NT2/D1 (cell line): Measurements from ENCODE around the gene NVL.

Experiments
- DNase-seq: peaks from one replicate; pipeline ENCODE4 v3.0.0-alpha.2; 2011; ENCODE audit warnings: low read depth, low spot score
- H3K27me3 ChIP-seq: 2 replicates; pipeline ENCODE4 v1.6.0; 2011; ENCODE audit warnings: mild to moderate bottlenecking; ENCODE audit not compliant: insufficient read length, insufficient read depth
- H3K36me3 ChIP-seq: 2 replicates; pipeline ENCODE4 v1.6.1; 2011; ENCODE audit warnings: mild to moderate bottlenecking, low read length, mixed read lengths; ENCODE audit not compliant: insufficient read depth, insufficient read length
- H3K4me1 ChIP-seq: 2 replicates; pipeline ENCODE4 v1.5.1; 2011; ENCODE audit not compliant: insufficient read depth, insufficient read length
- H3K4me3 ChIP-seq: 2 replicates; pipeline ENCODE4 v1.5.1; 2011; ENCODE audit warnings: low read depth; ENCODE audit not compliant: insufficient read length
- H3K9ac ChIP-seq: 2 replicates; pipeline ENCODE4 v1.6.0; 2011; ENCODE audit warnings: low read depth; ENCODE audit not compliant: insufficient read length
- H3K9me3 ChIP-seq: 2 replicates; pipeline ENCODE4 v1.5.1; 2011; ENCODE audit warnings: mild to moderate bottlenecking, low read length; ENCODE audit not compliant: insufficient read depth
- SUZ12 ChIP-seq: IDR thresholded peaks from 2 replicates; pipeline ENCODE4 v1.6.1; 2011; ENCODE audit not compliant: insufficient read length, insufficient read depth; ENCODE audit errors: extremely low read depth
- YY1 ChIP-seq: IDR thresholded peaks from 2 replicates; pipeline ENCODE4 v1.6.1; 2011; ENCODE audit not compliant: insufficient read length, insufficient read depth
- ZNF274 ChIP-seq: IDR thresholded peaks from 2 replicates; pipeline ENCODE4 v1.6.1; 2011; ENCODE audit warnings: mild to moderate bottlenecking, low read depth, low read length

Gene NVL

DNA sequence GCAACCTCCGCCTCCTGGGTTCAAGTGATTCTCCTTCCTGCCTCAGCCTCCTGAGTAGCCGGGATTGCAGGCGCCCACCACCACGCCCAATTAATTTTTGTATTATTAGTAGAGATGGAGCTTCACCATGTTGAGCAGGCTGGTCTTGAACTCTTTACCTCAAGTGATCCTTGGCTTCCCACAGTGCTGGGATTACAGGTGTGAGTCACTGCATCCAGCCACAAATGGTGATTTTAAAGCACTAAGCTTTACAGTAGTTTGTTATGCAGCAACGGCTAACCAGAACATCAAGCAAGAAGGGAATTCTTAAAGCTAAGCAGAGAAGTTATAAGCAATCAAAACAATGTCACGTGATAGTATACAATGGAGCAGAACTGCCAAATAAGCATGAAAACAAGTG lies 65.7 kb downstream of the NVL start:
- Histone ChIP-seq H3K27me3 (no peaks in the 10 kb centered on the region), H3K36me3 (peaks cover 59% of the 10 kb centered on the region), H3K4me3 (no peak overlapping the region), H3K4me1 (no peaks in the 10 kb centered on the region), H3K9ac (no peak overlapping the region), H3K9me3 (no peaks in the 10 kb centered on the region)
- no peak for DNase-seq
- TF ChIP-seq SUZ12 (no peak), ZNF274 (no peak), YY1 (no peak)

DNA sequence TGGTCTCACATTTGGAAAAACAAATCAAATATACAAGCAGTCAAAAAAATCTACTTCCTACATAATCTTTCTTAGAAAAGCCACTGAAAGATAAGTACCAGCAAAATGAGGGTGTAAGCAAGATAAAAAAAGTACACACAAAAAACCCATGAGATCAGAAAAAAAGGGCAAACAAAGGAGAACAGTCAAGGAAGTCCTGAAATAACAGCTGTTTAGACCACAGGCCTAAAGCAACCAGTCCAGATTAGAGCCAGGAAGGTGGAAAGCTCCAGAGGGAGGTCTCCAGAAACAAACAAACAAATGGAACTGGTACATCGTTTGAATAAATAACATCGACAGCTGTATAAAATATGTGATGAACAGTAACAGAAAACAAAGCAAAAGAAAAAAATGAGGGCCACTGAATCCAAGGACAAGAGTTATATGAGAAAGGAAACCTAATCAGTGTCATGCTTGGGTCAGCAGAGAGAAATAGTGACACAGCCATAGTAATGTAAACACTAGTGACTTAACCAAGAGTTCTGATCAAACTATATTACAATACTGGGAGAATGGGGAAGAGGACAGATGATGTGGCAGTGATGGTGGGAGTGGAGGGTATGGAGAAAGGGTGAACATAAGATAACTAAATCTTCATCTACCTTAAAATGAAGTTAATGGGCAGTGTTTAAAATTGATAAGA lies 67.5 kb downstream of the NVL start:
- no peak overlapping the region for H3K4me3 ChIP-seq
- no peaks in the 10 kb centered on the region for H3K9me3 ChIP-seq
- DNase-seq = no peak
- TF ChIP-seq SUZ12 = no peak
- TF ChIP-seq ZNF274 = no peak
- TF ChIP-seq YY1 = no peak
- H3K9ac ChIP-seq = no peak overlapping the region
- no peaks in the 10 kb centered on the region for H3K4me1 ChIP-seq
- peaks cover 46% of the 10 kb centered on the region for H3K36me3 ChIP-seq
- H3K27me3 ChIP-seq = no peaks in the 10 kb centered on the region

DNA sequence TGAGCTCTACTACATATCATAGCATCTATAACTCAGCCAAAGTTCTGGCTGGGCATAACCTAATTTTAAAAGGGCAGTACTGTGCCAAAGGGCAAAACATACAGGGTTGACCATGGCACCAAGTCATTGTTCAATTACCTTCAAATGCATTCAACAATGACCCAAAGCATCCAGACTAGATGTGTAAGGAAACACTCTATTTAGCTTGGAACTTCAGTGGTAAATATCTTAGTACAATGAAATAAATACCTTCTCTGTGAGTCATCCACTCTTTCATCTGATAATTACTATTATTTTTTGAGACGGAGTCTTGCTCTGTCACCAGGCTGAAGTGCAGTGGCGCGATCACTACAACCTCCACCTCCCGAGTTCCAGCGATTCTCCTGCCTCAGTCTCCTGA lies 70.0 kb downstream of the NVL start:
- no peaks in the 10 kb centered on the region for H3K9me3 ChIP-seq
- DNase-seq = no peak
- H3K4me3 ChIP-seq = no peak overlapping the region
- H3K27me3 ChIP-seq = no peaks in the 10 kb centered on the region
- peaks cover 36% of the 10 kb centered on the region for H3K36me3 ChIP-seq
- peaks cover 2% of the 10 kb centered on the region for H3K4me1 ChIP-seq
- TF ChIP-seq SUZ12 (no peak), ZNF274 (no peak), YY1 (no peak)
- no peak overlapping the region for H3K9ac ChIP-seq

DNA sequence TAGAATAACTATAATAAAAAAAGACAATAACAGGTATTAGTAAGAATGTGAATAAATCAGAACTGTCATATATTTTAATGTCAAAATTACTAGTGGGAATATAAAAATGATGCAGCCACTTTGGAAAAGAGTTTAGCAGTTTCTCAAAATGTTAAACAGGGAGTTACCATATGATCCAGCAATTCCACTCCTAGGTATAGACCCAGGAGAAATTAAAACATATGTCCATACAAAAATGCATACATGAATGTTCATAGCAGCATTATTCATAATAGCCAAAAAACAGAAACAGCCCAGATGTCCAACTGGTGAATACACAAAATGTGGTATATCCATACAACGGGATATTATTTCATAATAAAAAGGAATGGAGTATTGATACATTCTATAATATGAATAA lies 71.6 kb downstream of the NVL start:
- no peak for DNase-seq

DNA sequence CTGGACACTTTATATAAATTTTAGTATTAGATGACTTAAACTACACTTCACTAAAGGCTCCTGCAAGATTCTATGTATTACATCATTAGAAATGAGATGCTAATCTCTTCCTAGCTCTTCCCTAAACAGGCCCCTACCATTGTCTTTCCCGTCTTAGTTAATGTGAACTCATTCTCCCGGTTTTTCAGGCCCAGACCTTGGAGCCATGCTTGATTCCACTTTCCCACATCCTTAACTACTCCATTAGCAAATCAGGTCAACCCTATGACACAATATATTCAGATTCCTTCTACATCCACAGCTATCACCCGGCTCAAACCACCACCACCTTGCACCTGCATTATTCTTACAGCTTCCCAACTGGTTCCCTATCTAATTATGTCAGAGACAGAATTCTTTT lies 73.3 kb downstream of the NVL start:
- Histone ChIP-seq H3K9ac (no peak overlapping the region), H3K36me3 (peaks cover 18% of the 10 kb centered on the region), H3K4me3 (no peak overlapping the region), H3K27me3 (no peaks in the 10 kb centered on the region), H3K4me1 (peaks cover 4% of the 10 kb centered on the region), H3K9me3 (no peaks in the 10 kb centered on the region)
- TF ChIP-seq SUZ12 (no peak), ZNF274 (no peak), YY1 (no peak)
- DNase-seq = peak; percentile 65

More for the DNA sequence above, 71.6 kb downstream of the NVL start:
- H3K36me3 ChIP-seq = peaks cover 22% of the 10 kb centered on the region
- H3K4me1 ChIP-seq = peaks cover 2% of the 10 kb centered on the region
- no peaks in the 10 kb centered on the region for H3K27me3 ChIP-seq
- no peak for TF ChIP-seq YY1
- H3K9ac ChIP-seq = no peak overlapping the region
- no peaks in the 10 kb centered on the region for H3K9me3 ChIP-seq
- no peak overlapping the region for H3K4me3 ChIP-seq

DNA sequence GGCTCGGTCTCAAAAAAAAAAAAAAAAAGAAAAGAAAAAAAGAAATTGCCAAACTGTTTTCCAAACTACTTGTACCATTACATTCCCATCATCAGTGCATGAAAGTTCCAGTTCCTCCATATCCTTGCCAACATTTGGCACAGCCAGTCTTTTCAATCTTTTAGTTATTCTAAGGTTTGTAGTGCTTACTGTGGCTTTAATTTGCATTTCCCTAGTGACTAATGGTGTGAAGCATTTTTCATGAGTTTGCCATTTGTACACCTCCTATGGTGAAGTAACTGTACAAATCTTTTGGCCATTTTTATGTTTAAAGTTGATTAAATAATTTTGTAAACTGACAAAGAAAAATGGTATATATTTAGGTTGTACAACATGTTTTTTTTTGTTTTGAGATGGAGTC lies 76.3 kb downstream of the NVL start:
- Histone ChIP-seq H3K27me3 (no peaks in the 10 kb centered on the region), H3K4me1 (peaks cover 4% of the 10 kb centered on the region), H3K9me3 (no peaks in the 10 kb centered on the region), H3K36me3 (peaks cover 22% of the 10 kb centered on the region), H3K4me3 (no peak overlapping the region), H3K9ac (no peak overlapping the region)
- TF ChIP-seq SUZ12 (no peak), YY1 (no peak), ZNF274 (no peak)
- DNase-seq = no peak

DNA sequence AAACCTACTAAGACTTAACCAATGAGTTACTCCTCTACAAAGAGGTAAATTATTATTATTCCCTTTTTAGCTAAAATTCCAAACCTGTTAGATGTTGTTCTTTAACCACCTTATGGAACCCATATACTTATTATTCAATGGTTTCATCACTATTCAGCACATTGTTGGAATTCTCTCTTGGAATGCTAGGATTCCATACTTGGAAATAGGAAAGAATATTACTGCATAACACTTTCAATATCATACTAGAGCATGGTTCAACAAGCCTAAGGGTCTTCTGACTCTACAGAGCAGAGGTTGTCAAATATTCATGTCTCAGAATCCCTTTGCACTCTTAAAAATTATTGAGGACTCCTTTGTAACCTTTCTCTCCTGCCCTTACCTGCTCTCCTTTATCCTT lies 77.5 kb downstream of the NVL start:
- H3K9me3 ChIP-seq = no peaks in the 10 kb centered on the region
- H3K36me3 ChIP-seq = peaks cover 32% of the 10 kb centered on the region
- H3K4me1 ChIP-seq = peaks cover 4% of the 10 kb centered on the region
- no peak for DNase-seq
- no peak overlapping the region for H3K9ac ChIP-seq
- H3K27me3 ChIP-seq = no peaks in the 10 kb centered on the region
- TF ChIP-seq ZNF274 = no peak
- TF ChIP-seq SUZ12 = no peak
- TF ChIP-seq YY1 = no peak
- H3K4me3 ChIP-seq = no peak overlapping the region
